ENCODE data around the gene SLC37A1.

The SLC37A1 gene

GRCh38 chr21:42578761-42579415, 65.2 kb downstream of the SLC37A1 start:
- no peak for TF ChIP-seq ZFX (IDR thresholded peaks at IDR 0.05)
- no peak for TF ChIP-seq CTCF (conservative IDR thresholded peaks at IDR 0.05)

GRCh38 chr21:42579456-42580075, 65.9 kb downstream of the SLC37A1 start:
- H3K27ac ChIP-seq: no peak overlapping the region
- no peak for TF ChIP-seq CTCF (conservative IDR thresholded peaks at IDR 0.05)
- no peak for TF ChIP-seq ZFX (IDR thresholded peaks at IDR 0.05)

More at GRCh38 chr21:42578761-42579415, 65.2 kb downstream of the SLC37A1 start:
- H3K27ac ChIP-seq: no peak overlapping the region

DNA sequence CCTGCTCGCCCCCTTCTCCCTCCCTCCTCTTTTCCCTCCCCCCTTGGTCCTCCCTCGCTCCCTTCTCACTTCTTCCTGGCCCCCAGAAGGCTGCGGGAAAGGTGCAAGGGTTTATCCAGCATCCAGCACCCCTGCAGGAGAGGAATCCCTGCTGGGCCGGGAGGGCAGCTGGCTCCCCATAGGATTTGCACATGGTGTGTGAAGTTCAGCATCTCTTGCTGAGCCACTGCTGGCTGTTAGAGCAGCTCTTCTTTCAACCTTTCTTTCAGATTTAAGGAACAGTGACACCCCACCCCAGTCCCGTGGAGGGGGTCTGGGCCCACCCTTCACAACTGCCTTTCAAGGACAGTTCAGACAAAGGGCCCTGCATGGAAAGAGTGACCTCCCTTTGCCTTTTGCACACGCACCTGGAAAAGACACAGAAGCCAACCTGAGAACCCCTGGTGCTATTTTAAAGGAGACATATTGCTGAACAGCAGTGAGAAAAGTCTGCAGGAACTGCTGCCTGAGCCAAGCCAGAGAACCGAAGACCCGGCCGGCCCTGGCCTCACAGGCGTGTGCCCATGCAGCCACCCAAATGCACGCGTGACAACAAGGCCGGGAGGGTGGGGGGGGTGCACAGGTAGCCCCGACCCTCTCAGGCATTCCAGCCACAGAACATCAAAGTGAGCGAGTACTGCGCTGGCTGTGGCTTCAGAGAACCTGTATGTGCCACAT, 66.6 kb downstream of the SLC37A1 start:
- H3K27ac ChIP-seq: no peak overlapping the region
- no peak for TF ChIP-seq CTCF (conservative IDR thresholded peaks at IDR 0.05)
- no peak for TF ChIP-seq ZFX (IDR thresholded peaks at IDR 0.05)

DNA sequence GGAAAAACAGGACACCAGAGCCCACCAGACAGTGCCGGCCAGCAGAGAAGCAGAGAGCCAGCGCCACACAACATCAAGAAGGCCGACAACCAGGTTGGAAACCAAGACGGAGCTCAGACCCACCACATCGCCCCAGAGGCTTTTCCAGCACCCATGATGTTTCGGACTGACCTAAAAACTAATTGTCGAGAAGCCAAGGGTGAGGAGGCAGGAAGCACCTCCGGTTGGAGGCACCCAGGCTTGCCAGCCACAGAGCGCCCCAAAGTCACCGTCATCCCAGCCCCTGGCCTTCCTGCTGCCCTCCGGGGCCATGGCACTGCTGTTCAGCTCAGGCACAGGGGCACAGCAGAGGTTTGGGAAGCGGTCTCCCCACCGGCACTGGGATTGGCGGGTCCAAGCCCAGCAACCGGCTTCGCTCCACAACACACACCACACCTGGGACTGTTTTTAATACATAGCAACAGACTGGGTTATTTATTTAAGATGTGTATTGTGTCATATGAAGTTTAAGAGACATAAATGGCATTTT, 67.2 kb downstream of the SLC37A1 start:
- TF ChIP-seq CTCF (conservative IDR thresholded peaks at IDR 0.05) (no peak), ZFX (IDR thresholded peaks at IDR 0.05) (no peak)
- H3K27ac ChIP-seq: no peak overlapping the region

DNA sequence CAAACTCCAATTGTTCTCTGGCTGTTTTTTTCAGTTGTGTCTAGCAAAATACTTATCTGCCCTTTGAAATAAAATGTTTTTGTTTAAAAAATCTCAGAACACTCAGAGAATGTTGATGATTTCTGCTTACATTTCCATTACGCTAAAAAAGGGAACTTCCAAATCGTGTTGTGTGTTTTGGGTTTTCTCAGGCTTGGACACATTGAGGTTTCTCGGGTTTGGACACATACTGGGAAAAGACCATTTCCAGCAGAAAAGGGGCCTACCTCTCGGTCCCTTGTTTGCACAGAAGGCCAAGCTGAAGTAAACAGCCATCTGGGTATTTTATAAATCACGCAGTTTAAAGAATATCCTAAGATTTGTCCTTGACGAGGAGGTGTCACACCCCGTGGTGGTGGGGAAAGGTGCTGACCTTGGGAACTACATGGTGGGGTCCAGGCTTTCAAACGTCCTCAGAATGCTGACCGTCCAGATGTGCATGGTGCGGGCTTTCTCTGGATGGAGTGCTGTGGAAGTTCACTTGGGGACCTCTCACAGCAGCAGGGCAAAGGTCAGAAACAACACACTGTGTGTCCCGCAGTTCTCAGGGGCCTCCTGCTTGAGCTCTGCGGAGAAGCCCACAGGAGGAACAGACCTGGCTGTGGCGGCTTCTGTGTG, 67.8 kb downstream of the SLC37A1 start:
- H3K27ac ChIP-seq: no peak overlapping the region
- TF ChIP-seq ZFX (IDR thresholded peaks at IDR 0.05): no peak
- TF ChIP-seq CTCF (conservative IDR thresholded peaks at IDR 0.05): no peak

GRCh38 chr21:42581993-42582786, 68.5 kb downstream of the SLC37A1 start:
- H3K27ac ChIP-seq: no peak overlapping the region
- TF ChIP-seq CTCF (conservative IDR thresholded peaks at IDR 0.05) (no peak), ZFX (IDR thresholded peaks at IDR 0.05) (no peak)

Data from C4-2B (cell line).